Mesenchymal stem cell (in vitro differentiated cells and primary cell): ENCODE measurements around the gene RWDD3.

Experiments used
- DNase-seq: peaks from one replicate; pipeline ENCODE4 v3.0.0-alpha.2; 2013
- H2AFZ ChIP-seq: one replicate; pipeline ENCODE4 v1.6.1; 2013; ENCODE audit warnings: low read depth, mild to moderate bottlenecking, control low read depth, inconsistent platforms, low read length, moderate library complexity
- H2AK5ac ChIP-seq: 2 replicates; pipeline ENCODE4 v1.6.1; 2013; ENCODE audit warnings: low read length, moderate library complexity, mild to moderate bottlenecking, inconsistent platforms; ENCODE audit not compliant: severe bottlenecking
- H2BK120ac ChIP-seq: one replicate; pipeline ENCODE4 v1.6.1; 2013; ENCODE audit warnings: low read depth, mild to moderate bottlenecking, inconsistent platforms, low read length, moderate library complexity
- H2BK12ac ChIP-seq, 2 experiments: one replicate each; pipeline ENCODE4 v1.6.1; 2013; ENCODE audit warnings: inconsistent platforms in 2 of 2, low read length in 2 of 2, mild to moderate bottlenecking in 2 of 2, moderate library complexity in 2 of 2, control low read depth in 1 of 2
- H2BK15ac ChIP-seq: one replicate; pipeline ENCODE4 v1.6.1; 2013; ENCODE audit warnings: mild to moderate bottlenecking, low read depth, inconsistent platforms; ENCODE audit not compliant: poor library complexity, severe bottlenecking
- H2BK5ac ChIP-seq: 2 replicates; pipeline ENCODE4 v1.6.1; 2013; ENCODE audit warnings: low read depth, mild to moderate bottlenecking, low read length, control low read depth, inconsistent platforms; ENCODE audit not compliant: poor library complexity, severe bottlenecking
- H3K14ac ChIP-seq, 2 experiments: one replicate each; pipeline ENCODE4 v1.6.1; 2013; ENCODE audit warnings: inconsistent platforms in 2 of 2, low read length in 2 of 2, control low read depth in 1 of 2, mild to moderate bottlenecking in 1 of 2, moderate library complexity in 1 of 2
- H3K18ac ChIP-seq, 2 experiments: one replicate each; pipeline ENCODE4 v1.6.1; 2013; ENCODE audit warnings: inconsistent platforms in 2 of 2, low read length in 2 of 2, control low read depth in 1 of 2, low read depth in 1 of 2, mild to moderate bottlenecking in 1 of 2
- H3K23ac ChIP-seq, 2 experiments: one replicate each; pipeline ENCODE4 v1.6.1; 2013; ENCODE audit warnings: inconsistent platforms in 2 of 2, low read length in 2 of 2, mild to moderate bottlenecking in 2 of 2, moderate library complexity in 2 of 2, control low read depth in 1 of 2
- H3K27ac ChIP-seq: 2 replicates; pipeline ENCODE4 v1.5.1; 2013; ENCODE audit warnings: mild to moderate bottlenecking, moderate library complexity, low read length, control low read depth, inconsistent platforms; ENCODE audit not compliant: poor library complexity, severe bottlenecking
- H3K27me3 ChIP-seq, 2 experiments: 2 replicates each; pipeline versions ENCODE4 v1.6.1 to v1.7.0; 2013; ENCODE audit warnings: low read length in 2 of 2, mild to moderate bottlenecking in 2 of 2, moderate library complexity in 2 of 2, control low read depth in 1 of 2, inconsistent platforms in 1 of 2; ENCODE audit not compliant: control insufficient read depth in 1 of 2, insufficient read depth in 1 of 2
- H3K36me3 ChIP-seq, 2 experiments: 2 replicates each; pipeline versions ENCODE4 v1.6.1 to v1.7.0; 2013; ENCODE audit warnings: low read length in 2 of 2, control low read depth in 1 of 2, inconsistent platforms in 1 of 2, low read depth in 1 of 2, mild to moderate bottlenecking in 1 of 2; ENCODE audit not compliant: insufficient read depth in 2 of 2, control insufficient read depth in 1 of 2
- H3K4ac ChIP-seq, 2 experiments: one replicate each; pipeline ENCODE4 v1.6.1; 2013; ENCODE audit warnings: inconsistent platforms in 2 of 2, low read length in 2 of 2, mild to moderate bottlenecking in 2 of 2, moderate library complexity in 2 of 2, control low read depth in 1 of 2, low read depth in 1 of 2
- H3K4me1 ChIP-seq: 2 replicates; pipeline ENCODE4 v1.6.1; 2013; ENCODE audit warnings: low read depth, low read length, control low read depth; ENCODE audit not compliant: control insufficient read depth, insufficient read depth
- H3K4me2 ChIP-seq: 2 replicates; pipeline ENCODE4 v1.6.1; 2013; ENCODE audit warnings: low read length, mild to moderate bottlenecking, inconsistent platforms; ENCODE audit not compliant: poor library complexity, severe bottlenecking
- H3K4me3 ChIP-seq, 2 experiments: 2 replicates each; pipeline versions ENCODE4 v1.5.1 to v1.7.0; 2013; ENCODE audit warnings: low read length in 2 of 2, mild to moderate bottlenecking in 2 of 2, control low read depth in 1 of 2, low read depth in 1 of 2; ENCODE audit not compliant: insufficient read depth in 1 of 2
- H3K79me1 ChIP-seq: replicated peaks from 2 replicates; pipeline ENCODE4 v1.6.1; 2013; ENCODE audit warnings: mild to moderate bottlenecking, control low read depth, low read length, inconsistent platforms; ENCODE audit not compliant: poor library complexity, severe bottlenecking
- H3K9ac ChIP-seq: 2 replicates; pipeline ENCODE4 v1.7.0; 2013; ENCODE audit warnings: mild to moderate bottlenecking, low read length, moderate library complexity
- H3K9me3 ChIP-seq: 2 replicates; pipeline ENCODE4 v1.7.0; 2013; ENCODE audit warnings: mild to moderate bottlenecking, low read length; ENCODE audit not compliant: control insufficient read depth
- H4K8ac ChIP-seq: one replicate; pipeline ENCODE4 v1.6.1; 2013; ENCODE audit warnings: inconsistent platforms, mild to moderate bottlenecking, low read length, moderate library complexity
- H4K91ac ChIP-seq: one replicate; pipeline ENCODE4 v1.6.1; 2013; ENCODE audit warnings: mild to moderate bottlenecking, low read length, inconsistent platforms
- WGBS: methylation state at CpG from one replicate; pipeline ENCODE4 v1.1.7; 2013; ENCODE audit warnings: mixed read lengths; 5-methylcytosine and 5-hydroxymethylcytosine counted together

Gene RWDD3

GRCh38 chr1:95278173-95279006 lies 44.4 kb downstream of the RWDD3 start:
- H2BK15ac ChIP-seq, result no peak overlapping the region
- H3K4me2 ChIP-seq, result no peak overlapping the region
- no peak overlapping the region for H3K23ac ChIP-seq
- no peak overlapping the region for H4K91ac ChIP-seq
- no peak overlapping the region for H3K27ac ChIP-seq
- no peaks in the 10 kb centered on the region for H3K36me3 ChIP-seq
- H2AFZ ChIP-seq, result no peak overlapping the region
- H3K9ac ChIP-seq, result no peak overlapping the region
- H3K14ac ChIP-seq, result no peak overlapping the region
- H3K79me1 ChIP-seq, result no peaks in the 10 kb centered on the region
- H4K8ac ChIP-seq, result no peak overlapping the region
- H3K4me3 ChIP-seq, result no peak overlapping the region
- WGBS, result 88% methylated on average over 2 of the region's 4 CpGs
- H2BK5ac ChIP-seq, result no peak overlapping the region
- DNase-seq, result no peak
- H2BK120ac ChIP-seq, result no peak overlapping the region
- no peaks in the 10 kb centered on the region for H3K4me1 ChIP-seq
- H3K18ac ChIP-seq, result no peak overlapping the region
- no peak overlapping the region for H3K4ac ChIP-seq
- H2AK5ac ChIP-seq, result no peak overlapping the region
- H3K9me3 ChIP-seq, result no peaks in the 10 kb centered on the region
- no peak overlapping the region for H2BK12ac ChIP-seq
- H3K27me3 ChIP-seq, result no peaks in the 10 kb centered on the region

DNA sequence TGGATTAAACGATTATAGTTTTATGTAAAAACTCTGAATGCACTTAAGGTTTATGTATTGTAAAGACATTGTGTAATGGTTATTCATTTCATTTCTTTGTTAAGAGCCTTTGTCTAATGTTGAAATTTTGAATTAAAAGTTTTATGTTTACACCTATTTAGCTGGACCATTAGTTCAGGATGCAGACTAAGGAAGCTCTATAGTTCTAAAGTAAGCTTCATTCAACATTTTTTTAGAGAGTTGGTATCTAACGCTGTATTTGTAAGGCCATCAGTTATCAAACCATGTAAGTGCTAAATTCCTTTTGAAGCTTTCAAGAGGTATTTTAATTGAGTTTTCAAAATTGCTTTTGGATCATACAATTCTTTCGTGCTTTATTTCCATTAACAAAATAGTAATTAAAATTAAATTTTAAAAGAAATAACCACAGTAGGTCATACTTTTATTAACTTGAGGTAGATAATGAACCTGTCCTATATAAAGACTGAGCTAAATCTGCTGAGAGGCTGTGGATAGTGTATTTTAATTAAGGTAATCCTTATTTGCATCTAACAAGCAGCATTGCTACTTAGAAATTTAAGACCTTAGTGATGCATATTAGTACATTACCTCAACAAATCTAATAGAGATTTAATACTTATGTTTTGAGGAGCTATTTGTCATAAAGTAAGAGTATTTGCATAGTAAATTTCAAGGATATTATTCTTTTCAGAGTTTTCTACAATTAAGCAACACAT lies 47.9 kb downstream of the RWDD3 start:
- Histone ChIP-seq H3K4me3 (no peak overlapping the region), H2BK15ac (no peak overlapping the region), H4K8ac (no peak overlapping the region), H3K18ac (no peak overlapping the region), H3K4me2 (no peak overlapping the region), H4K91ac (no peak overlapping the region), H3K9me3 (no peaks in the 10 kb centered on the region), H3K27me3 (no peaks in the 10 kb centered on the region), H3K27ac (no peak overlapping the region), H3K23ac (no peak overlapping the region), H2BK5ac (no peak overlapping the region), H3K79me1 (no peaks in the 10 kb centered on the region), H2BK120ac (no peak overlapping the region), H3K4me1 (no peaks in the 10 kb centered on the region), H2AK5ac (no peak overlapping the region), H2AFZ (no peak overlapping the region), H2BK12ac (no peak overlapping the region), H3K14ac (no peak overlapping the region), H3K36me3 (no peaks in the 10 kb centered on the region), H3K9ac (no peak overlapping the region), H3K4ac (no peak overlapping the region)
- WGBS, result 70% methylated on average over 2 of the region's 3 CpGs
- no peak for DNase-seq

DNA sequence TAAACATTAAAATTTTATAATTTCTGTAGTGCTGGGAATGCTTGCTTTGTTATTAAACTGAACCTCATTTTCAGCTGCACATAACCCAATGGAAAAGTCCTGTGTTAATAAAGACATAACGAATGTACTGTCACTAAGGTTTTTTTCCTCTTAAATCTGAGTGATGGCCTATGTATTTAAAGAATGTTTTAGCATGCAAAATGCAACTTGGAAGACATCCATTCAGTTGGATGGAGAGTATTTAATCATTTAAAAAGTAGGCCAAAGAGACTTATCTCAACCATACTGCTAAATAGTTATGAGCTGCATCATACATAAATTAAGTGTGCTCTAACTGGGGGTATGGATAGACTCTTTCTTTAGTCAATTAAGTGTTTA lies 48.5 kb downstream of the RWDD3 start:
- H3K36me3 ChIP-seq, result no peaks in the 10 kb centered on the region
- no peak overlapping the region for H4K91ac ChIP-seq
- no peak overlapping the region for H2BK15ac ChIP-seq
- DNase-seq, result no peak
- no peak overlapping the region for H2BK12ac ChIP-seq
- H4K8ac ChIP-seq, result no peak overlapping the region
- no peak overlapping the region for H2BK5ac ChIP-seq
- H3K4me1 ChIP-seq, result no peaks in the 10 kb centered on the region
- no peaks in the 10 kb centered on the region for H3K9me3 ChIP-seq
- no peak overlapping the region for H3K9ac ChIP-seq
- no peaks in the 10 kb centered on the region for H3K79me1 ChIP-seq
- no peak overlapping the region for H2AK5ac ChIP-seq
- H3K27me3 ChIP-seq, result no peaks in the 10 kb centered on the region
- H3K4me2 ChIP-seq, result no peak overlapping the region
- no peak overlapping the region for H3K4me3 ChIP-seq
- H3K18ac ChIP-seq, result no peak overlapping the region
- H2BK120ac ChIP-seq, result no peak overlapping the region
- no peak overlapping the region for H3K14ac ChIP-seq
- no peak overlapping the region for H3K4ac ChIP-seq
- H3K23ac ChIP-seq, result no peak overlapping the region
- no peak overlapping the region for H2AFZ ChIP-seq
- 100% methylated on average over 1 of the region's 1 CpG for WGBS
- no peak overlapping the region for H3K27ac ChIP-seq

DNA sequence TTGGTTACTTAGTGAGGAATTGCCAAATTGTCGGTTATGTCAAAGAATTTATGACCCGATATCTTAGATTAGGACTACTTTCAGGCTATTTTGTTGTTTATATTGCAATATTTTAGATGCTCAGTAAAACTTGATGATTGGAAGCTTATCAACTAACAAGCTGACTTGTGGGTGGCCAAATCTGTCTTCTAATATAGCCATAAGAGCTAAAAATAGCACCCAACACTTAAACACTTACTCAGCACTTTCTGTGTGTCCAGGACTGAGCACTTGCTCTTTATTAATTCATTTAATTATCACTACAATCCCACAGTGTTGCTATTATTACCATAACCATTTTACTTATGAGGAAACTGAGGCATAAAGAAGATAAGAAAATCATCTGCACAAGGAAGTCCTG lies 50.4 kb downstream of the RWDD3 start:
- no peak overlapping the region for H3K4ac ChIP-seq
- DNase-seq, result no peak
- H3K79me1 ChIP-seq, result no peaks in the 10 kb centered on the region
- no peaks in the 10 kb centered on the region for H3K27me3 ChIP-seq
- no peak overlapping the region for H2AK5ac ChIP-seq
- H3K4me3 ChIP-seq, result no peak overlapping the region
- H2BK5ac ChIP-seq, result no peak overlapping the region
- no peak overlapping the region for H3K27ac ChIP-seq
- H2BK120ac ChIP-seq, result no peak overlapping the region
- WGBS, result 95% methylated on average over 2 of the region's 2 CpGs
- H3K14ac ChIP-seq, result no peak overlapping the region
- H3K18ac ChIP-seq, result no peak overlapping the region
- no peak overlapping the region for H2BK12ac ChIP-seq
- H3K9ac ChIP-seq, result no peak overlapping the region
- no peak overlapping the region for H3K23ac ChIP-seq
- H3K4me2 ChIP-seq, result no peak overlapping the region
- no peaks in the 10 kb centered on the region for H3K36me3 ChIP-seq
- no peak overlapping the region for H2AFZ ChIP-seq
- no peak overlapping the region for H4K8ac ChIP-seq
- no peak overlapping the region for H2BK15ac ChIP-seq
- H3K9me3 ChIP-seq, result no peaks in the 10 kb centered on the region
- H3K4me1 ChIP-seq, result no peaks in the 10 kb centered on the region
- H4K91ac ChIP-seq, result no peak overlapping the region
